ENCODE measurements around the gene DUS4L.

The DUS4L gene

GRCh38 chr7:107551936-107552335 is 11.8 kb upstream of the DUS4L start:
- Histone ChIP-seq H3K9ac (ENCODE audit: low read depth, low read length) (no peak overlapping the region), H3K4me1 (ENCODE audit: insufficient read depth, low read length) (no peaks in the 10 kb centered on the region), H3K27ac (ENCODE audit: low read depth, low read length) (no peak overlapping the region), H3K4me3 (ENCODE audit: low read length) (no peak overlapping the region), H3K9me3 (ENCODE audit: insufficient read depth, low read depth, low read length) (no peaks in the 10 kb centered on the region), H3K27me3 (ENCODE audit: insufficient read depth, low read length) (no peaks in the 10 kb centered on the region), H3K36me3 (ENCODE audit: insufficient read depth, low read length) (peaks cover 50% of the 10 kb centered on the region)
- 100% methylated on average over 1 of the region's 1 CpG for WGBS

GRCh38 chr7:107555893-107556292 is 7.9 kb upstream of the DUS4L start:
- Histone ChIP-seq H3K4me1 (ENCODE audit: insufficient read depth, low read length) (no peaks in the 10 kb centered on the region), H3K27me3 (ENCODE audit: insufficient read depth, low read length) (no peaks in the 10 kb centered on the region), H3K4me3 (ENCODE audit: low read length) (no peak overlapping the region), H3K36me3 (ENCODE audit: insufficient read depth, low read length) (peaks cover 50% of the 10 kb centered on the region), H3K9ac (ENCODE audit: low read depth, low read length) (no peak overlapping the region), H3K27ac (ENCODE audit: low read depth, low read length) (no peak overlapping the region), H3K9me3 (ENCODE audit: insufficient read depth, low read depth, low read length) (no peaks in the 10 kb centered on the region)
- WGBS, result 95% methylated on average over 3 of the region's 3 CpGs

GRCh38 chr7:107559864-107560263 is 3.9 kb upstream of the DUS4L start:
- Histone ChIP-seq H3K27me3 (ENCODE audit: insufficient read depth, low read length) (no peaks in the 10 kb centered on the region), H3K9me3 (ENCODE audit: insufficient read depth, low read depth, low read length) (no peaks in the 10 kb centered on the region), H3K27ac (ENCODE audit: low read depth, low read length) (no peak overlapping the region), H3K36me3 (ENCODE audit: insufficient read depth, low read length) (peaks cover 26% of the 10 kb centered on the region), H3K4me1 (ENCODE audit: insufficient read depth, low read length) (peaks cover 7% of the 10 kb centered on the region; the same call in 1 of the 2 replicates), H3K4me3 (ENCODE audit: low read length) (no peak overlapping the region), H3K9ac (ENCODE audit: low read depth, low read length) (no peak overlapping the region)
- 98% methylated on average over 2 of the region's 2 CpGs for WGBS

DNA sequence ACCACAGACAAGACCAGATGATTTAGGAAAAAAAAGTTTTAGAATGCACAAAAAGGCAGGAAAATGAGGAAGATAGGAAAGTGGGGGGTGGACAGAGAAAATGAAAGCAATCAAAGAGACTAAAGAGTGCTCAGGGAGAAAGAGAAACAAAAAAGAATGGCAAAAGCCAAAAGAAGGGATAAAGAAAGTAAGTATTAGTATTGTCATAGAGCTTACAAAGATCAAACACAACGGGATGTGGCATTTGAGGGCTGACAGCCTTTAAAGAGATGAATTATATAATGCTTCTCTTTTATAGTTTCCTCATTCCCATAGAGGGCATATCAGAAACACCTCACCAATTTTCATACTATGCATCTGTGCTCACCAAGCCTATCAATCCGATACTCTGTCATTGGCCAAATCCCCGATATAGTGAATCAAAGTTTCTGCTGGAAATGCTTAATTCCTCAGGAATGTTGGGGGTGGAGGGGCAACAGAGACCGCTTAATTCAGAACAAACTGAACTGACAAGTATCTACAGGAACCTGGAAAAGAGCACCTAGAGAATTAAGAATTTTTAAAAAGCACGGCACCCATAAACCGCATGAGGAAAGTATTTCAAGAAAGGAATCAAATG is 2.8 kb upstream of the DUS4L start:
- 91% methylated on average over 6 of the region's 6 CpGs for WGBS
- no peaks in the 10 kb centered on the region for H3K9me3 ChIP-seq (ENCODE audit: insufficient read depth, low read depth, low read length)
- H3K4me1 ChIP-seq (ENCODE audit: insufficient read depth, low read length), result peaks cover 7% of the 10 kb centered on the region; the same call in 1 of the 2 replicates
- no peak overlapping the region for H3K4me3 ChIP-seq (ENCODE audit: low read length)
- H3K9ac ChIP-seq (ENCODE audit: low read depth, low read length), result no peak overlapping the region
- H3K36me3 ChIP-seq (ENCODE audit: insufficient read depth, low read length), result peaks cover 18% of the 10 kb centered on the region
- H3K27me3 ChIP-seq (ENCODE audit: insufficient read depth, low read length), result no peaks in the 10 kb centered on the region
- no peak overlapping the region for H3K27ac ChIP-seq (ENCODE audit: low read depth, low read length)

DNA sequence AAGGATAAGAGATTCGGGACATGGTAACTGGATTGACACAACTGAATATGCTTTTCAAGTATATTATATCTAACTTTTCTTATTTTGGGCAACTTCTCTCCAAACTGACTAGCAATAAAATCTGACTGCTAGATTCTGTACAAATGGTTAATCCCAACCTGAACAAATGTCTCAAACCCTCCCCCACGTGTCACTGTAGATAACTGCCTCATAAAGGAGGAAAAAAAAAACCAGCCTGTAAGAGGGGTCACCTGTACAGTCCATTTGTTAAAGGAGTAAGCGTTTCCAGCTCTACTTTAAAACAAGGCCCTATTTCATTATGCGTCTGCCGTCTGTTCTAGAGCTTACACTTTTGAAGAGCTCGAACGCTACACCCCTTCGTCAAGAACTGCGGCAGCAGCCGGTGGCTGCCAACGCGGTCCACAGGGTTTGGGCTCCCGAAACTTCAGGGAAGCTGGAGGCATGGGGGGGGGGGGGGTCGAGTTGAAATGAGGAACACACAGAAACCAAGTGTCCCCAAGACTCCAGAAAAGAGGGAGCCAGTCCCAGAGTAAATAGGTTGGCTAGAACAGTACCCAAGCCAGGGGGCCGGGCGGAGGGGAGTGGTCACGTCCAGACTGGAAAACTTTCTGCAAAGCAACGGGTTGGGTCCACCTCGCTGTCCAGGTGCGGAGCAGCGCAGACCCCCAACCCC is 543 bp upstream of the DUS4L start:
- H3K4me3 ChIP-seq (ENCODE audit: low read length), result peak overlapping the region; percentile 87
- H3K27ac ChIP-seq (ENCODE audit: low read depth, low read length), result peak overlapping the region; percentile 85; the same call in 1 of the 2 replicates
- H3K9me3 ChIP-seq (ENCODE audit: insufficient read depth, low read depth, low read length), result no peaks in the 10 kb centered on the region
- H3K9ac ChIP-seq (ENCODE audit: low read depth, low read length), result peak overlapping the region; percentile 91
- no peaks in the 10 kb centered on the region for H3K27me3 ChIP-seq (ENCODE audit: insufficient read depth, low read length)
- H3K36me3 ChIP-seq (ENCODE audit: insufficient read depth, low read length), result peaks cover 22% of the 10 kb centered on the region
- WGBS, result 6% methylated on average over 20 of the region's 21 CpGs
- H3K4me1 ChIP-seq (ENCODE audit: insufficient read depth, low read length), result peaks cover 7% of the 10 kb centered on the region; the same call in 1 of the 2 replicates

- no peaks in the 10 kb centered on the region for H3K9me3 ChIP-seq (ENCODE audit: insufficient read depth, low read depth, low read length)
- no peaks in the 10 kb centered on the region for H3K27me3 ChIP-seq (ENCODE audit: insufficient read depth, low read length)
- H3K9ac ChIP-seq (ENCODE audit: low read depth, low read length), result peak overlapping the region; percentile 91
- H3K36me3 ChIP-seq (ENCODE audit: insufficient read depth, low read length), result peaks cover 28% of the 10 kb centered on the region
- WGBS, result 49% methylated on average over 8 of the region's 9 CpGs
- peak overlapping the region; percentile 87 for H3K4me3 ChIP-seq (ENCODE audit: low read length)
- no peak overlapping the region for H3K27ac ChIP-seq (ENCODE audit: low read depth, low read length)
- peaks cover 7% of the 10 kb centered on the region; the same call in 1 of the 2 replicates for H3K4me1 ChIP-seq (ENCODE audit: insufficient read depth, low read length)
Measured at GRCh38 chr7:107564553-107565298, 955 bp downstream of the DUS4L start.

- H3K36me3 ChIP-seq (ENCODE audit: insufficient read depth, low read length), result peaks cover 78% of the 10 kb centered on the region
Measured at GRCh38 chr7:107570298-107570697, 6.5 kb downstream of the DUS4L start.

GRCh38 chr7:107573537-107573936 is 9.8 kb downstream of the DUS4L start:
- peaks cover 76% of the 10 kb centered on the region for H3K36me3 ChIP-seq (ENCODE audit: insufficient read depth, low read length)
- H3K27ac ChIP-seq (ENCODE audit: low read depth, low read length), result no peak overlapping the region
- H3K9me3 ChIP-seq (ENCODE audit: insufficient read depth, low read depth, low read length), result no peaks in the 10 kb centered on the region
- no peak overlapping the region for H3K9ac ChIP-seq (ENCODE audit: low read depth, low read length)
- no peaks in the 10 kb centered on the region for H3K4me1 ChIP-seq (ENCODE audit: insufficient read depth, low read length)
- no peaks in the 10 kb centered on the region for H3K27me3 ChIP-seq (ENCODE audit: insufficient read depth, low read length)
- no peak overlapping the region for H3K4me3 ChIP-seq (ENCODE audit: low read length)
- 97% methylated on average over 4 of the region's 4 CpGs for WGBS

More at GRCh38 chr7:107570298-107570697, 6.5 kb downstream of the DUS4L start:
- Histone ChIP-seq H3K9ac (ENCODE audit: low read depth, low read length) (no peak overlapping the region), H3K27ac (ENCODE audit: low read depth, low read length) (no peak overlapping the region), H3K4me1 (ENCODE audit: insufficient read depth, low read length) (no peaks in the 10 kb centered on the region), H3K27me3 (ENCODE audit: insufficient read depth, low read length) (no peaks in the 10 kb centered on the region), H3K9me3 (ENCODE audit: insufficient read depth, low read depth, low read length) (no peaks in the 10 kb centered on the region), H3K4me3 (ENCODE audit: low read length) (no peak overlapping the region)
- 93% methylated on average over 2 of the region's 2 CpGs for WGBS

GRCh38 chr7:107579554-107579884 is 15.7 kb downstream of the DUS4L start:
- Histone ChIP-seq H3K9me3 (ENCODE audit: insufficient read depth, low read depth, low read length) (no peaks in the 10 kb centered on the region), H3K4me3 (ENCODE audit: low read length) (peak overlapping the region; percentile 84), H3K36me3 (ENCODE audit: insufficient read depth, low read length) (peaks cover 30% of the 10 kb centered on the region), H3K27ac (ENCODE audit: low read depth, low read length) (peak overlapping the region; percentile 79; the same call in 1 of the 2 replicates), H3K9ac (ENCODE audit: low read depth, low read length) (peak overlapping the region; percentile 86), H3K4me1 (ENCODE audit: insufficient read depth, low read length) (no peaks in the 10 kb centered on the region), H3K27me3 (ENCODE audit: insufficient read depth, low read length) (no peaks in the 10 kb centered on the region)
- WGBS, result 4% methylated on average over 8 of the region's 9 CpGs

GRCh38 chr7:107579885-107580715 is 16.3 kb downstream of the DUS4L start, which contains the start of gene BCAP29:
Gene BCAP29, plus strand, starts transcription at chr7:107580246. Its CDS starts 527 bp downstream, at chr7:107580773.
- Histone ChIP-seq H3K9ac (ENCODE audit: low read depth, low read length) (peak within 1 kb of the TSS; percentile 86), H3K9me3 (ENCODE audit: insufficient read depth, low read depth, low read length) (no peaks in the 10 kb centered on the region), H3K27me3 (ENCODE audit: insufficient read depth, low read length) (no peaks in the 10 kb centered on the region), H3K4me1 (ENCODE audit: insufficient read depth, low read length) (no peaks in the 10 kb centered on the region), H3K4me3 (ENCODE audit: low read length) (peak within 1 kb of the TSS; percentile 84), H3K27ac (ENCODE audit: low read depth, low read length) (peak within 1 kb of the TSS; percentile 79), H3K36me3 (ENCODE audit: insufficient read depth, low read length) (peaks cover 29% of the 10 kb centered on the region)
- WGBS, result under 1% methylated on average over 89 of the region's 89 CpGs
